H1 (cell line): ENCODE results near the gene DCAF16. TPM values are rescaled to one million over a fixed set of nuclear protein-coding genes. Genes with fewer than 3 reads are reported as not detected.

Experiments used
- CTCF ChIA-PET: fragments of 300-600 bp; sonication (Branson Sonifier 250); formaldehyde crosslinking; loops from one replicate; lab custom pipeline; 2021; ENCODE audit not compliant: partially characterized antibody; lab: Charles Lee
- POLR2A ChIA-PET: fragments of 300-600 bp; sonication (Branson Sonifier 250); formaldehyde crosslinking; loops from one replicate; lab custom pipeline; 2021; ENCODE audit warnings: inconsistent platforms; ENCODE audit not compliant: partially characterized antibody; lab: Charles Lee
- DNase-seq, 2 experiments: peaks; one replicate each; pipeline versions ENCODE4 v3.0.0 to v3.0.0-alpha.2; 2010 to 2022; ENCODE audit warnings: low spot score in 2 of 2, low read depth in 1 of 2, mixed read lengths in 1 of 2
- FAIRE-seq: peaks from 2 replicates; lab custom pipeline; 2011; peaks lifted over from hg19 to GRCh38; lab: Jason Lieb, UNC
- H2AFZ ChIP-seq: 2 replicates; pipeline ENCODE4 v1.8.1; 2012; ENCODE audit warnings: low read length, inconsistent platforms
- H2AK5ac ChIP-seq: 2 replicates; pipeline ENCODE4 v1.6.1; 2013; ENCODE audit warnings: low read depth, low read length
- H2BK120ac ChIP-seq: replicated peaks from 2 replicates; pipeline ENCODE3; 2013; ENCODE audit warnings: low read depth, low read length, inconsistent platforms
- H2BK12ac ChIP-seq: 2 replicates; pipeline ENCODE4 v1.6.1; 2013; ENCODE audit warnings: low read depth, low read length
- H2BK15ac ChIP-seq: 2 replicates; pipeline ENCODE4 v1.6.1; 2013; ENCODE audit warnings: low read length
- H2BK20ac ChIP-seq: 2 replicates; pipeline ENCODE4 v1.6.1; 2013; ENCODE audit warnings: low read length
- H2BK5ac ChIP-seq: 2 replicates; pipeline ENCODE4 v1.6.1; 2013; ENCODE audit warnings: low read depth, low read length
- H3K14ac ChIP-seq: 2 replicates; pipeline ENCODE4 v1.6.1; 2013; ENCODE audit warnings: inconsistent platforms; ENCODE audit not compliant: insufficient read length
- H3K18ac ChIP-seq: 2 replicates; pipeline ENCODE4 v1.6.1; 2013; ENCODE audit warnings: low read length; ENCODE audit errors: extremely low read depth
- H3K23ac ChIP-seq: 2 replicates; pipeline ENCODE4 v1.6.1; 2013; ENCODE audit warnings: inconsistent platforms; ENCODE audit not compliant: insufficient read length
- H3K23me2 ChIP-seq: 2 replicates; pipeline ENCODE4 v1.6.1; 2013; ENCODE audit warnings: low read depth, low read length
- H3K27ac ChIP-seq: 2 replicates; pipeline ENCODE4 v1.6.1; 2011; ENCODE audit warnings: low read depth, low read length, inconsistent platforms
- H3K27me3 ChIP-seq, 4 experiments: replicated peaks in 1 of 4; 1 replicate in 1 of 4; 2 replicates in 3 of 4; pipeline versions ENCODE4 v1.6.1 to v1.8.1; 2011 to 2013; ENCODE audit warnings: low read length in 3 of 4, mild to moderate bottlenecking in 3 of 4, inconsistent platforms in 2 of 4, mixed read lengths in 2 of 4, moderate library complexity in 1 of 4; ENCODE audit not compliant: control insufficient read depth in 3 of 4, insufficient read depth in 3 of 4; ENCODE audit errors: extremely low read depth in 1 of 4
- H3K36me3 ChIP-seq, 4 experiments: 2 replicates each; pipeline versions ENCODE4 v1.6.1 to v1.8.1; 2011 to 2013; ENCODE audit warnings: mild to moderate bottlenecking in 4 of 4, low read length in 3 of 4, moderate library complexity in 2 of 4, control low read depth in 1 of 4, inconsistent platforms in 1 of 4; ENCODE audit not compliant: insufficient read depth in 4 of 4, control insufficient read depth in 2 of 4
- H3K4ac ChIP-seq: replicated peaks from 2 replicates; pipeline ENCODE3; 2013; ENCODE audit warnings: low read length, low read depth, mixed read lengths, inconsistent platforms; ENCODE audit not compliant: insufficient read length
- H3K4me1 ChIP-seq, 4 experiments: replicated peaks in 1 of 4; 1 replicate in 1 of 4; 2 replicates in 3 of 4; pipeline versions ENCODE4 v1.6.1 to v1.8.1; 2011 to 2013; ENCODE audit warnings: low read length in 3 of 4, inconsistent platforms in 2 of 4, mixed read lengths in 1 of 4; ENCODE audit not compliant: insufficient read depth in 4 of 4, control insufficient read depth in 3 of 4
- H3K4me2 ChIP-seq, 2 experiments: 2 replicates each; pipeline versions ENCODE4 v1.6.1 to v1.8.1; 2011 to 2013; ENCODE audit warnings: low read depth in 2 of 2, low read length in 2 of 2, control low read depth in 1 of 2, inconsistent platforms in 1 of 2, mild to moderate bottlenecking in 1 of 2; ENCODE audit not compliant: insufficient read depth in 1 of 2
- H3K4me3 ChIP-seq, 4 experiments: fragments of 200-600, 300-600 bp in 1 of 4; sonication (generic), shearing (Covaris generic), sonication (Bioruptor Twin) in 1 of 4; 2 replicates each; pipeline versions ENCODE4 v1.5.1 to v1.8.1; 2011 to 2016; ENCODE audit warnings: low read length in 4 of 4, low read depth in 3 of 4, control low read depth in 2 of 4, inconsistent platforms in 2 of 4, mild to moderate bottlenecking in 2 of 4, mixed read lengths in 1 of 4, moderate library complexity in 1 of 4; ENCODE audit not compliant: insufficient read depth in 2 of 4; ENCODE audit errors: extremely low read depth in 1 of 4
- H3K56ac ChIP-seq: replicated peaks from 2 replicates; pipeline ENCODE3; 2013; ENCODE audit warnings: low read depth, mild to moderate bottlenecking, mixed read lengths, low read length, inconsistent platforms; ENCODE audit not compliant: insufficient read length
- H3K79me1 ChIP-seq: 2 replicates; pipeline ENCODE4 v1.6.1; 2013; ENCODE audit warnings: low read depth, low read length, control low read depth
- H3K79me2 ChIP-seq, 2 experiments: 2 replicates each; pipeline versions ENCODE4 v1.6.1 to v1.8.1; 2012 to 2013; ENCODE audit warnings: low read length in 2 of 2, mild to moderate bottlenecking in 2 of 2, inconsistent platforms in 1 of 2; ENCODE audit not compliant: insufficient read depth in 2 of 2, control insufficient read depth in 1 of 2
- H3K9ac ChIP-seq, 4 experiments: replicated peaks in 1 of 4; 1 replicate in 1 of 4; 2 replicates in 3 of 4; pipeline versions ENCODE4 v1.6.1 to v1.8.1; 2011 to 2013; ENCODE audit warnings: low read depth in 3 of 4, low read length in 3 of 4, control low read depth in 2 of 4, mild to moderate bottlenecking in 2 of 4, moderate library complexity in 2 of 4, inconsistent platforms in 1 of 4; ENCODE audit errors: extremely low read depth in 1 of 4
- H3K9me3 ChIP-seq, 2 experiments: 2 replicates each; pipeline versions ENCODE4 v1.6.1 to v1.8.1; 2012 to 2013; ENCODE audit warnings: mild to moderate bottlenecking in 2 of 2, moderate library complexity in 2 of 2, control low read depth in 1 of 2, inconsistent platforms in 1 of 2, low read depth in 1 of 2, low read length in 1 of 2, mixed read lengths in 1 of 2; ENCODE audit not compliant: insufficient read depth in 2 of 2
- H4K20me1 ChIP-seq, 2 experiments: replicated peaks in 1 of 2; 2 replicates each; pipeline versions ENCODE3 to v1.8.1; 2011 to 2013; ENCODE audit warnings: inconsistent platforms in 2 of 2, low read length in 2 of 2, mild to moderate bottlenecking in 1 of 2; ENCODE audit not compliant: insufficient read depth in 2 of 2, control insufficient read depth in 1 of 2
- H4K5ac ChIP-seq: 2 replicates; pipeline ENCODE4 v1.6.1; 2013; ENCODE audit warnings: low read length, low read depth, mixed read lengths, inconsistent platforms; ENCODE audit not compliant: insufficient read length
- H4K8ac ChIP-seq: 2 replicates; pipeline ENCODE4 v1.8.0; 2013; ENCODE audit warnings: mild to moderate bottlenecking, moderate library complexity, low read length, inconsistent platforms; ENCODE audit not compliant: insufficient read depth; ENCODE audit errors: extremely low read depth
- H4K91ac ChIP-seq: replicated peaks from 2 replicates; pipeline ENCODE3; 2013; ENCODE audit warnings: low read length, mixed read lengths, inconsistent platforms; ENCODE audit not compliant: insufficient read length
- POLR2A ChIP-seq, 2 experiments: IDR thresholded peaks; 1 replicate in 1 of 2; 2 replicates in 1 of 2; pipeline ENCODE4 v1.6.1; 2011; ENCODE audit warnings: low read depth in 2 of 2, low read length in 2 of 2, mild to moderate bottlenecking in 2 of 2; ENCODE audit errors: control extremely low read depth in 1 of 2
- YY1 ChIP-seq: IDR thresholded peaks from 2 replicates; pipeline ENCODE4 v1.6.1; 2011; ENCODE audit warnings: low read depth, mild to moderate bottlenecking, low read length
- WGBS, 2 experiments: shearing (Covaris generic) in 1 of 2; methylation state at CpG; one replicate each; pipeline versions ENCODE4 v1.1.6 to v1.1.7; 2013 to 2015; ENCODE audit warnings: low lambda C conversion rate in 2 of 2, mixed read lengths in 2 of 2, inconsistent platforms in 1 of 2, low coverage in 1 of 2, missing lambda C conversion rate in 1 of 2; ENCODE audit not compliant: insufficient replicate concordance in 2 of 2, insufficient coverage in 1 of 2, insufficient read length in 1 of 2; ENCODE audit errors: extremely low coverage in 1 of 2, missing lambda C conversion rate in 1 of 2; 5-methylcytosine and 5-hydroxymethylcytosine counted together
- polyA plus RNA-seq, 7 experiments: library from polyadenylated mRNA; depleted of rRNA in 3 of 7; stranded (reverse) in 5 of 7; unstranded in 2 of 7; fragments of >200 nt in 5 of 7; fragments of 200-250 nt in 2 of 7; gene quantifications; 1 replicate in 5 of 7; 2 replicates in 1 of 7; 4 replicates in 1 of 7; pipeline versions ENCODE4 v1.2.1 to v1.2.3, GENCODE V29; 2011 to 2013; ENCODE audit warnings: missing spikeins in 2 of 7, mixed read lengths in 2 of 7
- total RNA-seq: library from RNA; stranded (reverse); fragmentation: NEBNext Ultra II Directional; extraction: Animal tissue kit (Norgen Biotek cat#: 25700); gene quantifications from 2 replicates; pipeline ENCODE4 v1.2.1, GENCODE V29; 2021

The DCAF16 gene
- total and polyA plus RNA-seq, 2 of the 8 experiments (the other 6 are each of a cell fraction or from before 2014, with no cell fraction given) = 26.5 to 55.7 TPM

- WGBS, 2 experiments = 88% methylated on average over 6 of the region's 6 CpGs; no CpG with 5 or more reads in 1 of the 2 experiments
- H2AFZ ChIP-seq = no peak overlapping the region
- no peak overlapping the region for H3K23ac ChIP-seq
- TF ChIP-seq POLR2A (IDR thresholded peaks at IDR 0.05; ENCODE audit: control extremely low read depth in 1 of 2, low read depth in 2 of 2, low read length in 2 of 2) (no peak), YY1 (no peak)
- no peak overlapping the region for H4K91ac ChIP-seq
- H3K36me3 ChIP-seq = peaks cover 15 to 32% (median 25%) of the 10 kb centered on the region in 4 experiments
- peaks cover 3% of the 10 kb centered on the region; the same call in 1 of the 2 replicates for H3K23me2 ChIP-seq
- H3K14ac ChIP-seq = no peak overlapping the region
- no peak overlapping the region; a peak in 1 of 7 replicates for H3K9ac ChIP-seq
- peaks cover 10 to 92% of the 10 kb centered on the region in 2 experiments for H3K79me2 ChIP-seq
- POLR2A ChIA-PET = interaction anchor here (1.0 to 1.1 kb wide), 2 partner anchors 9 to 10 kb away, joined by 3 read pairs; no protein-coding TSS in a partner anchor
- DNase-seq = no peak
- no peaks in the 10 kb centered on the region for H3K9me3 ChIP-seq
- H3K56ac ChIP-seq = no peak overlapping the region
- H2BK5ac ChIP-seq = no peak overlapping the region
- H3K4me3 ChIP-seq = peak overlapping the region in 1 of 4 experiments; percentile 97; a peak in 2 of 8 replicates
- H2AK5ac ChIP-seq = no peak overlapping the region
- no peak overlapping the region for H2BK120ac ChIP-seq
- H3K27me3 ChIP-seq = no peaks in the 10 kb centered on the region
- H4K20me1 ChIP-seq = peaks cover 15 to 21% of the 10 kb centered on the region in 2 experiments
- H4K8ac ChIP-seq = no peak overlapping the region
- no peak overlapping the region for H3K18ac ChIP-seq
- FAIRE-seq = no peak
- peaks cover 2 to 6% (median 4%) of the 10 kb centered on the region in 4 experiments; a peak in 5 of 7 replicates for H3K4me1 ChIP-seq
- peak overlapping the region; percentile 15 to 37 for H3K4me2 ChIP-seq
- H3K4ac ChIP-seq = no peak overlapping the region
- H4K5ac ChIP-seq = no peak overlapping the region
- H2BK12ac ChIP-seq = no peak overlapping the region
- peaks cover 4% of the 10 kb centered on the region; the same call in 1 of the 2 replicates for H3K79me1 ChIP-seq
- H2BK20ac ChIP-seq = no peak overlapping the region
- CTCF ChIA-PET = interaction anchor here (1.2 to 3.7 kb wide), 5 partner anchors 9 to 185 kb away, joined by 3 to 23 read pairs (median 5); no protein-coding TSS in a partner anchor
- no peak overlapping the region for H3K27ac ChIP-seq
- H2BK15ac ChIP-seq = no peak overlapping the region
These were observed 3.1 kb downstream of the DCAF16 start for GRCh38 chr4:17807446-17807845.
